Measurements from ENCODE around the gene MLLT3. TPM values are rescaled to one million over a fixed set of nuclear protein-coding genes. Genes with fewer than 3 reads are reported as not detected.

The MLLT3 gene
- total and polyA plus RNA-seq, 8 donors, result 6.5 to 48.7 (median 24.4) TPM

DNA sequence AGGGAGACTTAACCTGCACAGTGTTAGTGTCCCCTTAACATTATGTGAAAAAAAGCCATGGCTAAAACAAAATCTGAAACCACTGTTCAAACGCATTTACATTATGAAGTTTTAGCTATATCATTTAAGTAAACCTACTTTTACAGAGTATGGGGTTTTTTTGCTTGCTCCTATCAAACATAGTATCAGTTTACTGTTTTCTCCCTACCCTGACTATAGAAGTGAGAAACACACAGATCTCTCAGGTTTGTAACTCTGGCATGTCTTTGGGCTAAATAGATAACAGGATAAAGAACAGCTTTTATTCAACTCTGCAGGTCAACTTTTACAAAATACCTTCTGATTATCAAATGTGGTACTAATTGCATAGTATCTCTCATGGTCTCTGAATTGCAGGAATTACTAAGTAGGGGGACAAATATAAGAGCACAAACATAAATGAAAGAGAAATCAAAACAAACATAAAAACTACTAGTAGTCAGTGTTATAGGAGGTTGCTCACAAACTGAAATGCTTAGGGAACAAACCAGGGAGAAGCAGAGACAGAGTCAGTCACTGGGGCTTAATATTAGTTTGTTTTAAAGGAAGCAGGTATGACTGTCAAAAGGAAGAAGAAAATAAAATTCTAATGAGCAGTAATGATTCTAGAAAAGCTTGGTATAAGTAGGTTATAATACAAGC, 155.8 kb downstream of the MLLT3 start:
- intact Hi-C loops (cut with DNase I; ENCODE audit: low total_unique reads), result no loop called here
- no peak for DNase-seq
- TF ChIP-seq EP300 (IDR thresholded peaks at IDR 0.05) (no peak), POLR2AphosphoS5 (IDR thresholded peaks at IDR 0.05) (no peak), POLR2A (IDR thresholded peaks at IDR 0.05) (no peak)
- TF ChIP-seq, protein P1, sequence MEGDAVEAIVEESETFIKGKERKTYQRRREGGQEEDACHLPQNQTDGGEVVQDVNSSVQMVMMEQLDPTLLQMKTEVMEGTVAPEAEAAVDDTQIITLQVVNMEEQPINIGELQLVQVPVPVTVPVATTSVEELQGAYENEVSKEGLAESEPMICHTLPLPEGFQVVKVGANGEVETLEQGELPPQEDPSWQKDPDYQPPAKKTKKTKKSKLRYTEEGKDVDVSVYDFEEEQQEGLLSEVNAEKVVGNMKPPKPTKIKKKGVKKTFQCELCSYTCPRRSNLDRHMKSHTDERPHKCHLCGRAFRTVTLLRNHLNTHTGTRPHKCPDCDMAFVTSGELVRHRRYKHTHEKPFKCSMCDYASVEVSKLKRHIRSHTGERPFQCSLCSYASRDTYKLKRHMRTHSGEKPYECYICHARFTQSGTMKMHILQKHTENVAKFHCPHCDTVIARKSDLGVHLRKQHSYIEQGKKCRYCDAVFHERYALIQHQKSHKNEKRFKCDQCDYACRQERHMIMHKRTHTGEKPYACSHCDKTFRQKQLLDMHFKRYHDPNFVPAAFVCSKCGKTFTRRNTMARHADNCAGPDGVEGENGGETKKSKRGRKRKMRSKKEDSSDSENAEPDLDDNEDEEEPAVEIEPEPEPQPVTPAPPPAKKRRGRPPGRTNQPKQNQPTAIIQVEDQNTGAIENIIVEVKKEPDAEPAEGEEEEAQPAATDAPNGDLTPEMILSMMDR (IDR thresholded peaks at IDR 0.05), result no peak
- 52 to 75% (median 54%) methylated on average over 1 of the region's 1 CpG for WGBS, 5 donors
- peaks cover 0 to 10% (median 4%) of the 10 kb centered on the region in 4 donors for H3K4me1 ChIP-seq
- H3K27me3 ChIP-seq, result no peaks in the 10 kb centered on the region
- no peaks in the 10 kb centered on the region for H3K9me3 ChIP-seq
- H3K4me3 ChIP-seq, result no peak overlapping the region
- H3K27ac ChIP-seq, result no peak overlapping the region
- H3K36me3 ChIP-seq, result no peaks in the 10 kb centered on the region

DNA sequence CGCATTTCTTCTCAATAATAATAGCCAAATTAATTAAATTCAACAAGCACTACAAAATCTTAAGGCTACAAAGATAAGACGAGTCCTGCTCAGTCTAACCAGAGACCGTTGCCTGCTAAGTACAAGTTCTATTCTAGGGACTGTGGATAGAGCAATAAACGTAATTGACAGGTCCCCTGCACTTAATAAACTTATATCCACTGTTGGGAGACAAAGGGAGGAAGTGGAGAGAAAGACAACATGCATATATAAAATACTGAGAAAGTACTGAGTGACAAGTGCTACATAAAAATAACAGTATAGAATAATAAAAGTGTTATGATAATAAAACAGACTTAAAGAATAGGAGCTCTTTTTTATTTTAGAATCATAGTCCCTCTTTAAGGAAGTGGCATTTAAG, 158.1 kb downstream of the MLLT3 start:
- intact Hi-C loops (cut with DNase I; ENCODE audit: low total_unique reads), result no loop called here

DNA sequence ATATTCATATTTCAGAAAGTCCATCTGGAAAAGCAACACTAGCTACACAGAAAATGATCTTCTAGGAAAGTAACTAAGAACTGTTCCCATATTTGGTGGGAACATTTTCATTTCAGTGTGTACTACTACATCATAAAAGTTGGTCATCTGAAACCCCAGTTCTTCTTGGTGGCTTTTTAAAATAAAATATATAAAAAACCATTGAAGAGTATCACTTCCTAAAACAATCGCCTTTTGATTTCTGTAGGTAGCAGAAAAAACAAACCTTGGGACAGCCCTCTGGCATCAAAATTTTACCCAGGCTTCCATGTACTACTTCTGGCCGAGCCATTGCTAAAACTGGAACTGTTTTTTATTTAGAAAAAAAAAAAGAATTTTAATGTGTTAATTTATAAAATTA, 158.5 kb downstream of the MLLT3 start:
- Histone ChIP-seq H3K27ac (no peak overlapping the region), H3K4me3 (no peak overlapping the region), H3K36me3 (no peaks in the 10 kb centered on the region), H3K27me3 (no peaks in the 10 kb centered on the region), H3K4me1 (peaks cover 0 to 6% (median 3%) of the 10 kb centered on the region in 4 donors), H3K9me3 (no peaks in the 10 kb centered on the region)
- intact Hi-C loops (cut with DNase I; ENCODE audit: low total_unique reads), result no loop called here
- DNase-seq, result no peak
- WGBS, 5 donors, result 85 to 98% (median 94%) methylated on average over 2 of the region's 2 CpGs
- no peak for TF ChIP-seq POLR2A (IDR thresholded peaks at IDR 0.05)
- TF ChIP-seq, protein P1 (IDR thresholded peaks at IDR 0.05), result no peak
- no peak for TF ChIP-seq EP300 (IDR thresholded peaks at IDR 0.05)
- TF ChIP-seq POLR2AphosphoS5 (IDR thresholded peaks at IDR 0.05), result no peak

More for the DNA sequence above, 158.1 kb downstream of the MLLT3 start:
- Histone ChIP-seq H3K4me1 (peaks cover 0 to 10% (median 4%) of the 10 kb centered on the region in 4 donors), H3K36me3 (no peaks in the 10 kb centered on the region), H3K27me3 (no peaks in the 10 kb centered on the region), H3K9me3 (no peaks in the 10 kb centered on the region), H3K4me3 (no peak overlapping the region), H3K27ac (no peak overlapping the region)
- 85 to 90% (median 90%) methylated on average over 4 of the region's 4 CpGs for WGBS, 5 donors
- no peak for DNase-seq
- TF ChIP-seq POLR2A (IDR thresholded peaks at IDR 0.05), result no peak
- TF ChIP-seq, protein P1 (IDR thresholded peaks at IDR 0.05), result no peak
- no peak for TF ChIP-seq POLR2AphosphoS5 (IDR thresholded peaks at IDR 0.05)
- TF ChIP-seq EP300 (IDR thresholded peaks at IDR 0.05), result no peak

DNA sequence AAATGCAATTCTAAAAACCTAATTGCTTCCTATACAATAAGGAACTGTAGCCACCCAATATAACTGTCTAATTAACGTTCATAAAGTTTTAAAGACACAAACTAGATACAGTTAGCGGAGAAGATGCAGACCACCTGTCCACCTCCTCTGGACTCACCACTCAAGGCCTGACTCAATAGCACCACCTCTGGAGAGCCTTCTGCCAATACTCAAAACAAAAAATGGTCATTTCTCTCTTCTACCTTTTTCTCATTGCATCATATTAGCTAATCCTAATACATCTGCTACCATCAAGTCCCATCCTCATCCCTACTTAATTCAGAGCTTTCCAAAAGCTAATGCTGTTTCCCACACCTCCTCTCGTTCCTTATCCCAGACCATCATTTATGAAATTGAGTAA, 159.9 kb downstream of the MLLT3 start:
- Histone ChIP-seq H3K9me3 (no peaks in the 10 kb centered on the region), H3K4me3 (no peak overlapping the region), H3K36me3 (no peaks in the 10 kb centered on the region), H3K4me1 (no peaks in the 10 kb centered on the region), H3K27me3 (no peaks in the 10 kb centered on the region), H3K27ac (no peak overlapping the region)
- no peak for DNase-seq
- WGBS, 5 donors, result 90 to 97% (median 93%) methylated on average over 3 of the region's 3 CpGs
- TF ChIP-seq POLR2A (IDR thresholded peaks at IDR 0.05) (no peak), POLR2AphosphoS5 (IDR thresholded peaks at IDR 0.05) (no peak), EP300 (IDR thresholded peaks at IDR 0.05) (no peak)
- TF ChIP-seq, protein P1 (IDR thresholded peaks at IDR 0.05), result no peak
- intact Hi-C loops (cut with DNase I; ENCODE audit: low total_unique reads), result no loop called here
